Neural crest cell (in vitro differentiated cells): ENCODE results near the gene PRR5L. TPM values are rescaled to one million over a fixed set of nuclear protein-coding genes. Genes with fewer than 3 reads are reported as not detected.

ENCODE experiments used
- DNase-seq: peaks from one replicate; pipeline ENCODE4 v3.0.0; 2021; ENCODE audit warnings: low read depth, mixed read lengths, low spot score
- H3K27ac Mint-ChIP-seq: one replicate; pipeline ENCODE4 v1.8.0; 2021; ENCODE audit warnings: mild to moderate bottlenecking, mixed read lengths; ENCODE audit not compliant: unreplicated experiment
- H3K27me3 Mint-ChIP-seq: 2 replicates; pipeline ENCODE4 v1.8.0; 2021; ENCODE audit warnings: low read depth, mild to moderate bottlenecking, mixed read lengths
- H3K36me3 Mint-ChIP-seq: 2 replicates; pipeline ENCODE4 v1.8.0; 2021; ENCODE audit warnings: low read depth, mild to moderate bottlenecking, mixed read lengths
- H3K4me1 Mint-ChIP-seq: 2 replicates; pipeline ENCODE4 v1.8.0; 2021; ENCODE audit warnings: mixed read lengths
- H3K4me3 Mint-ChIP-seq: one replicate; pipeline ENCODE4 v1.8.0; 2021; ENCODE audit warnings: mild to moderate bottlenecking, mixed read lengths
- H3K9me3 Mint-ChIP-seq: 2 replicates; pipeline ENCODE4 v1.8.0; 2021; ENCODE audit warnings: mixed read lengths
- CTCF ChIP-seq: fragments of 200-600 bp; sonication (generic); conservative IDR thresholded peaks from 2 replicates; pipeline ENCODE4 v1.5.0; 2021; ENCODE audit warnings: antibody characterized with exemption, mild to moderate bottlenecking
- total RNA-seq: library from RNA; stranded (reverse); gene quantifications from 2 replicates; pipeline ENCODE4 v1.2.1, GENCODE V29; 2021

Gene PRR5L
- total RNA-seq, 1 donor from 2014 or later, result 6.6 TPM

DNA sequence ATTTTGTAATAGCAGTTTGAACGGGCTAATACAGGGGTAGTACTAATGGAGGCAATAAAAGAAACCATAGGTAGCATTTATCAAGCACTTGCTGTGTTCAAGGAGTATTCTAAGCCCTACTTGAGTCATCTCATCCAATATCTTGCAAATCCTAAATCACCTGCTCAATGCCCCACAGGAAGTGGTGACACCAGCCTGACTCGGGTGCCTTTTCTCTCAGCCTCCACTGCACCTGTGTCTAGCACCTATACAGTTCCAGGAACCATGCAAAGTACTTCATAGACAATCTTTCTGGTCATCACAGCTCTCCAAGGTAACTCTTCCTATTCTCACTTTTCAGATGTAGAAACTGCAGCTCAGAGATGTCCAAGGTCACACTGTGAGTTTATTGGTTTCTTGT, 98.0 kb downstream of the PRR5L start:
- Mint-ChIP-seq H3K4me1 (peaks cover 42% of the 10 kb centered on the region), H3K36me3 (peaks cover 2% of the 10 kb centered on the region), H3K4me3 (no peak overlapping the region), H3K27me3 (no peaks in the 10 kb centered on the region), H3K27ac (no peak overlapping the region), H3K9me3 (peaks cover 2% of the 10 kb centered on the region)
- no peak for TF ChIP-seq CTCF
- no peak for DNase-seq

DNA sequence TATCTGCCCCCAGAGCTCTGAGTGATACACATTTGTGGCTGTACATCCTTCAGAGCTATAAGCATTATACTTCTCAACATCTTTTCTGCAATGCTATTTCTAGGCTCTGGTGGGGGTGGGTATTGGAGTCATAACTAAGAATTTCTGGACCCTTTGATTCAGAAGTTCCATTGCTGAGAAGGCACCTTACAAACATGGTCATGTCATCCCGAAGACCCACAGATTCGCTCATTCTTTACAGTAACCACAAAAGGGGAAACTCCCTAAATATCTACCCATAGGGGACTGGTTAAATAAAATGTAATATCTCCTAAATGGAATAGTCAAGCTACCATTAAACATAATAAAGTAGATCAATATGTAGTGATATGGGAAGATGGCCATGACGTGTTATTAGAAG, 98.8 kb downstream of the PRR5L start:
- Mint-ChIP-seq H3K9me3 (peaks cover 2% of the 10 kb centered on the region), H3K27me3 (no peaks in the 10 kb centered on the region), H3K36me3 (peaks cover 4% of the 10 kb centered on the region), H3K4me3 (no peak overlapping the region), H3K4me1 (peaks cover 37% of the 10 kb centered on the region), H3K27ac (no peak overlapping the region)
- no peak for TF ChIP-seq CTCF
- no peak for DNase-seq

GRCh38 chr11:36395978-36396736, 100.1 kb downstream of the PRR5L start:
- no peak overlapping the region for H3K4me3 Mint-ChIP-seq
- no peaks in the 10 kb centered on the region for H3K27me3 Mint-ChIP-seq
- TF ChIP-seq CTCF, result no peak
- H3K9me3 Mint-ChIP-seq, result no peaks in the 10 kb centered on the region
- H3K4me1 Mint-ChIP-seq, result peaks cover 25% of the 10 kb centered on the region
- DNase-seq, result no peak
- no peak overlapping the region for H3K27ac Mint-ChIP-seq
- peaks cover 5% of the 10 kb centered on the region for H3K36me3 Mint-ChIP-seq

GRCh38 chr11:36398231-36398953, 102.3 kb downstream of the PRR5L start:
- peaks cover 5% of the 10 kb centered on the region for H3K36me3 Mint-ChIP-seq
- TF ChIP-seq CTCF, result no peak
- H3K27me3 Mint-ChIP-seq, result no peaks in the 10 kb centered on the region
- no peaks in the 10 kb centered on the region for H3K9me3 Mint-ChIP-seq
- no peak for DNase-seq
- H3K4me3 Mint-ChIP-seq, result no peak overlapping the region
- peaks cover 13% of the 10 kb centered on the region for H3K4me1 Mint-ChIP-seq
- H3K27ac Mint-ChIP-seq, result peak overlapping the region; percentile 94

DNA sequence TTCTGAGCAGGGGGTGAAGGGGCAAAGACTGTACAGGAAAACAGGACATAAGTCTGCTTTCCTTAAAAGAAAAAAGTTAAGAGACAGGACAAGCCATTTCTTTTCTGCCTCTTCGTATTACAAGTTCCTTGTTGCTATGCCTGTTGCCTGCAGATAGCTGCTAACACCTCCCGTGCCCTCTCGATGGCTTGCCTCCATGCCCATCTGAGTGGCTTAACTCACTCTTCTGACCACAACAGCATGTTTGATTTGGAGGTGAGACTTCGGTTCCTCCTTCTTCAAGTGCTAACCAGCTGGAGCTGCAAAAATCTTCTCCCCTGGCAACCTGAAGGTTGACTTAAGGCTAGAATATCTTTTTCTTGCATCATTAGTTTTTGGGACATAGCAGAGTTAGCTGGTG, 103.1 kb downstream of the PRR5L start:
- Mint-ChIP-seq H3K4me1 (peaks cover 16% of the 10 kb centered on the region), H3K4me3 (no peak overlapping the region), H3K27me3 (no peaks in the 10 kb centered on the region), H3K27ac (no peak overlapping the region), H3K9me3 (no peaks in the 10 kb centered on the region), H3K36me3 (peaks cover 5% of the 10 kb centered on the region)
- no peak for DNase-seq
- TF ChIP-seq CTCF, result no peak
